Panc1 (cell line): ENCODE measurements around the gene ZBTB7B.

ENCODE experiments used
- CTCF ChIP-seq: fragments of 450-650 bp; IDR thresholded peaks from 2 replicates; pipeline ENCODE4 v1.5.1; 2017; ENCODE audit warnings: mild to moderate bottlenecking
- SIN3A ChIP-seq: IDR thresholded peaks from 2 replicates; pipeline ENCODE4 v1.6.1; 2012; ENCODE audit warnings: low read depth, mild to moderate bottlenecking, low read length, moderate library complexity, borderline replicate concordance; ENCODE audit not compliant: insufficient read depth
- TF ChIP-seq, protein P1 (sequence below), 2 experiments: IDR thresholded peaks; 2 replicates each; pipeline ENCODE4 v1.6.1; 2011 to 2012; ENCODE audit warnings: low read depth in 2 of 2, control low read depth in 1 of 2, low read length in 1 of 2, mild to moderate bottlenecking in 1 of 2, moderate library complexity in 1 of 2; ENCODE audit not compliant: insufficient read depth in 1 of 2

DNA sequence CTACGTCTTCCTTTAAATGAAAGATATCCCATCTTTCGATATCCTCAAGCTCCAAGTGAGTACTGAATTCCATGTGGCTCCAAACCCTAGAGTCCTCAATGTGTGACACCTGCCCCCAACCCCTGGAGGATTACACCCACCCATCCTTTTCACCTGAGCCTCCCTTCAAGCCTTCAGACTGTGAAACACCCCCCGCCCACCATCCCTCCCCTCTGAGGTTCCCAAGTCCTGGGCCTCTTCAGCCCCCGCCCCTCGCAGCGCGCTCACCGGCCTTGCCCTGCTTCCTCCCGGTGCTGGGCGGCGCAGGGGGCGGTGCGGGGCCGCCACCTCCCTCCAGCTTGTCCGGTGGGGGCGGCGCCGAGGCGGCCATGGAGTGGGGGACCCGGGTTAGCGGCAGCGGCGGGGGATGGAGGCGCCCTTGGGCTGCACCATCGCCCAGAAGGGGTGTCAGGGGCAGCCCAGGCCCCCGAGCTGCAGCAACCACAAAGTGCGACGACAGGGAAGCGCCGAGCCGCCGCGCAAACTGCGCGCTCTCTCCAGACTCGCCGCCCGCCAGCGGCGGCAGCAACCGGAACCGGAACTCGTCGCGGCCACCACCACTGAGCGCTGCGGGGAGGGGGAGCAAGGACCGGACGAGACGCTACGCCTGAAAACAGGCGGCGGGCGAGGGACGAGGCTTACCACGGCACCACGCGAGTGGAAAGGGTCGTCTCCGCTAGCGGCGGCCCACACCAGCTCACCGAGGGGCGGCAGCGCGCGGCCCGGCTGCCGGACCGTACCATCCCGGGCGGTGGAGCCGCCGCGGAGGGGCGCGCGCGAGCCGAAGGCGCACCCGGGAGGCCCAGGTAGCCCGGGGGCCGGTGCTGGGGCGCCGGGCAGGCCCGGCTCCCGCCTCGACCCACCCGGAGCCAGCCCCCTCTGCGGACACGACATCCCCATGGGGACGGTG lies 41.1 kb upstream of the ZBTB7B start, which contains the start of gene PYGO2:
- TF ChIP-seq CTCF (peak; percentile 91; the same call in 1 of the 2 replicates), SIN3A (0 out of 2 replicates have a peak, but pooled peaks have one; percentile 31)
- TF ChIP-seq, protein P1, sequence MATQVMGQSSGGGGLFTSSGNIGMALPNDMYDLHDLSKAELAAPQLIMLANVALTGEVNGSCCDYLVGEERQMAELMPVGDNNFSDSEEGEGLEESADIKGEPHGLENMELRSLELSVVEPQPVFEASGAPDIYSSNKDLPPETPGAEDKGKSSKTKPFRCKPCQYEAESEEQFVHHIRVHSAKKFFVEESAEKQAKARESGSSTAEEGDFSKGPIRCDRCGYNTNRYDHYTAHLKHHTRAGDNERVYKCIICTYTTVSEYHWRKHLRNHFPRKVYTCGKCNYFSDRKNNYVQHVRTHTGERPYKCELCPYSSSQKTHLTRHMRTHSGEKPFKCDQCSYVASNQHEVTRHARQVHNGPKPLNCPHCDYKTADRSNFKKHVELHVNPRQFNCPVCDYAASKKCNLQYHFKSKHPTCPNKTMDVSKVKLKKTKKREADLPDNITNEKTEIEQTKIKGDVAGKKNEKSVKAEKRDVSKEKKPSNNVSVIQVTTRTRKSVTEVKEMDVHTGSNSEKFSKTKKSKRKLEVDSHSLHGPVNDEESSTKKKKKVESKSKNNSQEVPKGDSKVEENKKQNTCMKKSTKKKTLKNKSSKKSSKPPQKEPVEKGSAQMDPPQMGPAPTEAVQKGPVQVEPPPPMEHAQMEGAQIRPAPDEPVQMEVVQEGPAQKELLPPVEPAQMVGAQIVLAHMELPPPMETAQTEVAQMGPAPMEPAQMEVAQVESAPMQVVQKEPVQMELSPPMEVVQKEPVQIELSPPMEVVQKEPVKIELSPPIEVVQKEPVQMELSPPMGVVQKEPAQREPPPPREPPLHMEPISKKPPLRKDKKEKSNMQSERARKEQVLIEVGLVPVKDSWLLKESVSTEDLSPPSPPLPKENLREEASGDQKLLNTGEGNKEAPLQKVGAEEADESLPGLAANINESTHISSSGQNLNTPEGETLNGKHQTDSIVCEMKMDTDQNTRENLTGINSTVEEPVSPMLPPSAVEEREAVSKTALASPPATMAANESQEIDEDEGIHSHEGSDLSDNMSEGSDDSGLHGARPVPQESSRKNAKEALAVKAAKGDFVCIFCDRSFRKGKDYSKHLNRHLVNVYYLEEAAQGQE (IDR thresholded peaks at IDR 0.05; ENCODE audit: insufficient read depth in 1 of 2, low read depth in 2 of 2, low read length in 1 of 2): no peak
